Measurements from ENCODE around the gene MOB3A.

The MOB3A gene

GRCh38 chr19:2123682-2124387 is 27.7 kb upstream of the MOB3A start:
- DNase-seq (ENCODE audit: low spot score), result no peak

- no peak for DNase-seq (ENCODE audit: low spot score)
Observed at GRCh38 chr19:2122982-2123381, 26.9 kb upstream of the MOB3A start.

GRCh38 chr19:2122251-2122650 is 26.1 kb upstream of the MOB3A start:
- no peak for DNase-seq (ENCODE audit: low spot score)

DNA sequence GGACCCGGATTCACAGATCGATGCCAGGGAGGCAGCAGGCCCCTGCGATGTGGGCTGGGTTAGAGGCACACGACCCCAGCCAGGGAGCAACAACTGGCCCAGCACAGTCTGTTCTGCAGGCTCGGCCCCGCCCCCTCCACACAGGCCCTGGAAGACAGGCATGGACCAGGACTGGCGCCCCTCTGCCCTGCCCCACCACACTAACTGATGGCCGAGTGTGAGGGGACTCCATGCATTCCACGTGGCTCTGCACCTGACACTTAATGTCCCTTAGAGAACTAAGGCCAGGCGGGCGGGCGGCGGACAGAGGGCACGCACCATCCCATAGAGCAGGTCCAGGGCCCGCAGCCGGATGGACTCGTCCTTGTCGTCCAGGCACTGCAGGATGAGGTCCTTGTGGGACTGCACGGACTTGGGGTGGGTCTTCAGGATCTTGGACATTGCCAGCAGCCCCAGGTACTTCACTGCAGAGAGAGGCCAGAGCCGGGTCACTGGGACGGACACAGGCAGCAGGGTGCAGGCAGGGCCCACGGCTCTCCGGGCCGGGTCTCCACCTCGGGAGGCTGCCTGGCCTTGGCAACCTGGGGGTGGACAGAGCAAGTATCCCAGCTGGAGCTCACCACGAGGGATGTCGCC is 25.4 kb upstream of the MOB3A start:
- no peak for DNase-seq (ENCODE audit: low spot score)

DNA sequence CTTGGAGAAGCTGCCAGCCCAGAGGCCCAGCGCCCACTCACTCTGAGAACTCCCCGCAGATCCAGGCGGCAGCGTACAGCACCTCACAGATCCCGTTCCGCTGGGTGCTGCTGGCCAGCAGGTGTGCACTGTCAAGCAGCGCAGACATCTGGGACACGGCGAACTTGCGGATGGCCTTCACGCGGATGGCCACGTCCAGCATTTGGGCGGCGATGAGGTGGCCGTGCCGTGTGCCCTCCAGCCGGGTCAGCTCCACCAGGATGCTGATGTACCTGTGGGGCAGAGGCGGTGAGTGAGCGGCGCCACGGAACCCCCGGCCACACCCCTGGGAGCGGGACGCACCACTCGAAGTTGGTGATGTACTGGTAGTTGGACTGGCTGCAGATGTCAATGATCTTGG is 24.7 kb upstream of the MOB3A start:
- no peak for DNase-seq (ENCODE audit: low spot score)

GRCh38 chr19:2119921-2120785 is 24.0 kb upstream of the MOB3A start:
- DNase-seq (ENCODE audit: low spot score), result no peak

DNA sequence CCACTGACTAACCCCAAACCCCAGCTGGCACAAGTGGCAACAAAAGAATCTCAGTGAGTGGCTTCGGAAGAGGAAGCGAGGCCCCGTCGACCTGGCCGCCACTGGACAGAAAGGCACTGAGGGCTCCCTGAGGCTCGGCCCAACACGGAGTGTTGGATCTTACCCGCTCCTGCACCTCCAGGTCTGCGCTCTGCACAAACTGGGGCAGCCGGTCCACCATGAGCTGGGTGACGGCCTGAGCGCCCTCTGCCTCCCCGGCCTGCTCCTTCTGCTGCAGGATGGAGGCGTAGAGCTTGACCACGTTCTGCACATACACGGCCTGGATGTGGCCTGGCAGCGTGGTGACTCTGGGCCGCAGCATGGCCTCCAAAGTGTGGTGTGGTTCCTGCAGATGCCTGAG is 22.3 kb upstream of the MOB3A start:
- no peak for DNase-seq (ENCODE audit: low spot score)

DNA sequence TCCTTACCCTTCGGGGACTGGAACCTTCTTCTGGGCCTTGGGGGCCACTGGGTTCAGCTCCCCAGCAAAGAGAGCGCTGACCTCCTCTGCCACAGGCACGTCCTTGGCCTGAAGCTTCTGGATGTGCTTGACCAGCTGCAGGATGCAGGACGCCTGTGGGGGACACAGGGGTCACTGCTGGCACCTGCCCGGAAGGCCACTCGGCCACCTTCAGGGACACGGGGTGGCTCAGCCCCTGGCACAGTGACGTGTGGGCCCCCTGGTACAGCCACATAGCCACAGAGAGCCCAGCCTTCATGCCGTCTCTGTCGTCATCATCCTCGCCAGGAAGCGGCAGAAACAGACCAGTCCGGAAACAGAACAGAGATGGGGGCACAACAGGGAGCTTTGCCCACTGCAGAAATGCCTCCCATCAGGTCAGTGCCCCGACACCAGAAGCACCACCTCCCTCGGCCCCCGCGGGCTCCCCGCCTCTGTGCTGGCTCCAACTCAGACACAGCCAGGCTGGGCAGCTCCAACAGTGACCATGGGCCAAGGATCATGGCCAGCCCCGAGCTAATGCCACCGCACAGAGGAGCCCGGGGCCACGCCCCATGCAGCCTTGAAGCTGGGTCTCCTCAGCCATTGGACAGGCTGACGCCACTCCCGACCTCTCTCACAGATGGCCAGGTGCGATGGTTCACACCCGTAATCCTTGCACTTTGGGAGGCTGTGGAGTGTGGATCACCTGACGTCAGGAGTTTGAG is 21.3 kb upstream of the MOB3A start:
- no peak for DNase-seq (ENCODE audit: low spot score)

DNA sequence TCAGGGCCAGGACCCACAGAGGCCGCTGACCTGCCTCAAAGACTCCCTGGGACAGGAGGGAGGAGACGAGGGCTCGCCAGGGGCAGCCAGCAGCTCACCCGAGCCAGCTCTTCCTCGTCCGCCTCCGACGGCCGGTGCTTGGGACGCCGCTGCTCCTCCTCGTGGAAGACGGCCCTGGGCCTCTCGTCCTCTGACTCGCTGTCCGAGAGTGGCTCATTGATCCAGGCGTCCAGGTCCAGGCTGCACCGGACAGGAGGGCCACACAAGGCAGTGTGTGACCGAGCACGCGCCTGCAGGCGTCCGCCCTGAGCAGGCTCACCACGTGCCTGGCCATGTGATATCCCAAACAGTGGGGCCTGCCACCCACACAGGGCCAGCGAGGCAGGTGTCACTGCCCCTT is 20.4 kb upstream of the MOB3A start:
- no peak for DNase-seq (ENCODE audit: low spot score)

- no peak for DNase-seq (ENCODE audit: low spot score)
Observed at GRCh38 chr19:2115911-2116426, 19.8 kb upstream of the MOB3A start.

DNA sequence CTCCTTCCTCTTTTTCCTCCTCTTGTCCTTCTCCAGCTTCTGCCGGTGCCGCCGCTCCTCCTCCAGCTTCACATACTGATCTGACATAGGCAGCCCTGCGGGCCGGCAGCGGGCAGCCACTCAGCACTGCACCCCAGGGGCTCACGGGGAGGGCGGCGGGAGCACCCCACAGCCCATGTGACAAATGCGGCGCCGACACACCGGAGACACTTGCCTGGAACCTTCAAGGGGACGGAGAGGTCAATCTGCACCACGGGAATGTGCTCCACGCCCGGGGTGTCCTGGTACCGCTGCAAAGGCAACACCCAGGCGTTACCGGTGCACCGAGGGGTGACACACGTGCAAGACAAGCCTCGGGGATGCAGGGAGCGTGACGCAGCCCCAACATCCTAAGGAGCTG is 19.2 kb upstream of the MOB3A start:
- DNase-seq (ENCODE audit: low spot score), result no peak

GRCh38 chr19:2114821-2115220 is 18.7 kb upstream of the MOB3A start:
- DNase-seq (ENCODE audit: low spot score), result no peak

DNA sequence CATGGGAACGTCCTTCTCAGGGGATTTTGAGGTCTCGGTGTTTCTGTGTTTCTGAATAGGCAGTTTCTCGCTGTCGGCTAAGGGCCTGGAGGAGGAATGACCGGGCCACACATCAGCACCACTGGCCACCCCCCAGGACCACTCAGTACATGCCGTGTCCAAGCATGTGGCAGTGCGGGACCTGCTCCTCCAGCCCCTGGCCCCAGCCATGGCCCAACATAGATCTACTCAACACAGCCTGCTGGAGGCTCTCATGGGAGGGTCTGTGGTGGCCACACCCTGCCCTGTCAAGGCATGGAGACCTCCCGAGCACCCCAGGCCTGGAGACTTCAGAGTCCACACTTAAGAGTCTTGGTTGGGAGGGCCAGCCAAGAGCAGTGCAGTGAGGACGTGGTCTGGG is 18.1 kb upstream of the MOB3A start:
- no peak for DNase-seq (ENCODE audit: low spot score)

DNA sequence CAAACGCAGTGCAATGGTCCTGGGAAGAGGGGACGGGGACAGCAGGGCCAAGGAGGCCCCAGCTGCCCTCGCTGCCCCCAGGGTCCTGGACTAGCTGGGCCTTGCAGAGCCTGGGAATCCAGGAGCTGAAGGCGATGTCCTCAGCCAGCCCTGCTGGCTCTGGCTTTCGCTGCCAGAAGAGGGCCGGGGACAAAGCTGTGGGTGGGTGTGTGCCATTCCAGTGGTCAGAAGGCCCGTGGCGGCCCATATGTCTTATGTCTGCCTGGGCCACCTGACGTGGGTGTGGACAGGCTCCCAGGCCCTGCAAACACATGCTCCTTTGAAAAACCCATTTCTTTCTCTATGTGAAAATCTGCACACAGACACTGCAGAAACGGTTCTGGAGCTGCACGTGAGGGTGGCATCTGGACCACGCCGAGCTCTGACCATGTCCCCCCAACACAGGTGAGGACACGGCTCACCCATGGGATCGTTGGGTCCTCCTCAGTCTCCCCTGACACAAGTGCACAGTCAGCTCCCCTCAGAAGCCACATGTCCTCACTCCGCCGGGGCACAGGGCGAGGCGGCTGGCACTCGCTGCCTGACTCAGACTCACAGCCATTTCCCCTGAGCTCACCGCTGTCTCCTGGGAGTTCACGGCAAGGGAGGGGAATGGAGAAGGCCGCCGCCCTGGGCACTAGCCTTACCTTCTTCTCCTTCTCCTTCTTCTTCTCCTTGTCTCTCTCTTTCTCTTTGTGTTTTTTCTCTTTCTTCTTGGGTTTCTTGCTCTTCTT is 17.5 kb upstream of the MOB3A start:
- DNase-seq (ENCODE audit: low spot score), result no peak

GRCh38 chr19:2112516-2113320 is 16.6 kb upstream of the MOB3A start:
- no peak for DNase-seq (ENCODE audit: low spot score)

- no peak for DNase-seq (ENCODE audit: low spot score)
Observed at GRCh38 chr19:2111886-2112285, 15.8 kb upstream of the MOB3A start.

DNA sequence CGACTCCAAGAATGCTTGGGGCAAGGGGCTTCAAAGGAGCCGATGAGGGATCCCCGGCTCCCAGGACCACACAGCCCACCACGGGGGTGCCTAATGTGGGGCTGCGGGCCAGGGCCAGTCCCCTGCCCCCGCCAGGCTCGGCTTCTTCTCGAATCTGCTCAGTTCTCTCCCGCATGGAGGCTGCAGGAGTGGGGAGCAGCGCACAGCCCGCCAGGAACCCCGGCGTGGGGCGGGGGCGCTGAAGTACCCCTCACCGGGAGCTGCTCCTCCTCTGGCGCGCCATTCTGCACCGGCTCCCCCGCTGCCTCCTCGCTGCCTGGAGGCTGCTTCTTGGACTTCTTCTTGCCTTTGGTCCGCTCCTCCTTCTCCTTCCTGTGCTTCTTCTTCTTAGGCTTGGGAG is 15.3 kb upstream of the MOB3A start:
- no peak for DNase-seq (ENCODE audit: low spot score)

GRCh38 chr19:2110822-2111221 is 14.7 kb upstream of the MOB3A start:
- no peak for DNase-seq (ENCODE audit: low spot score)

GRCh38 chr19:2109046-2109864 is 13.1 kb upstream of the MOB3A start:
- DNase-seq (ENCODE audit: low spot score), result no peak
